Activated CD4-positive, alpha-beta T cell treated with anti-CD3 and anti-CD28 coated beads, Interleukin-2, amount 50 U/mL, for 24 hours (primary cell): ENCODE measurements around the gene RAB11FIP4.

Experiments
- DNase-seq, 2 donors: peaks; one replicate each; pipeline ENCODE4 v3.0.0-alpha.2; 2020; ENCODE audit warnings: low read depth in 1 of 2, low spot score in 1 of 2

RAB11FIP4 gene

DNA sequence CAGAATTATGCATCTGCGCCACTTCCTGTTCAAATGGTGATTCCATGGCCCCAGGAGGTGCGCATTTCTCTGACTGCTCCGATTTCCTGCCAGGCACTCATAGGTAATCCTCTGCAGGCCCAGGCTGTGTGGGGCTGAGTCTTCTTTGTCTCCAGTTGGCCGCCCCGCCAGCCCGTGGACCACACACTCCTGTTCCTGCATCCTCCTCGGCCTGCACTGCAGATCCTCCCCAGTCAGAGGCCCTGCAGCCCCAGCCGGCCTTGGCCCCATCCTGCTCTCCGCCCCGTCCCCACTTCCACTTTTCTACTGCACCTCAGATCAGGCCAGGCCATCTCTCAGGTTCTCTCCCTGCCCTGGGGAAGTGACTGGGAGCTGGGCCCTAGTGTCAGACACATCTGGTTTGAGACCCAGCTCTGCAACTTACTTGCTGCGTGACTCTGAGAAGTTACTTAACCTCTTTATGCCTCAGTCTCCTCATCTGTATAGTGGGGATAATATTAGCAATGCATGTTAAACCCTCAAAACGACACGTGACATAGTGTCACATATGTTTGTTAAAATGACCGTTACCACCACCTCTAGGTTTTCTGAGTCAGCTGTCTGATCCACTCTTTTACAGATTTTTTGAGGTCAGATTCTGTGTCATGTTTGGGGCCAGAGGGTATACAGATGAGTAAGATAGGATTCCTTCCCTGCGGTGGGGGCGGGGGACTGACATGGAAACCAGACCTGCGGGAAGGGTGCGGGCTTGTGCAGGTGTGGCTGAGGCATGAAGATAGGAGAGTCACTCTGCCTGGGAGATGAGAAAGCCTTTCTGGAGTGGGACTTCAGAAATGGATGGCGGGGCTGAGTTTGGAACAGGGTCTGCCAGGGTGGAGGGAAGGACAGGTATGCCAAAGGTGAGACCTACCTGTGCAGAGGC is 12.8 kb downstream of the RAB11FIP4 start:
- no peak for DNase-seq

DNA sequence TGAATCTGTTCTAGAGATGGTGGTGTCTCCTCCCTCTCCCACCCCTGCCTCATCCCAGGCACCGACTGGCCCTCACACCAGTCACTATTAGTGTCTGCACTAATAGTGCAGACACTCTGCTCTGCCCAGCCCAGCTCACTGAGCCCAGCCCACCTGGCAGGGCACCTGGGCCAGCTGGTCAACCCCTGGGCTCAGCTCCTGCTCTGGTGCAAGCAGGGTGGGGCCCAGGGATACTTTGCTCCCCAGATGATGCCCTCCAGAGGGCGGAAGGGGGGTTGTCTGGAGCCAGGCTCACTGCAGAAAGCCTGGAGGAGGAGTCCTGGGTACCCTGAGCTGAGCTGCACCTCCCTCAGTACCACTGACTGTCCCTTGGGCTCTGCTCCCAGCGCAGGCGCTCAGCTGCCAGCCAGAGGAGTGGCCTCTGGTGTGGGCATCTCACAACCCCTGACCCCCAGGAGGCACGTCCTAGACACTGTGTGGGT is 14.5 kb downstream of the RAB11FIP4 start:
- DNase-seq: no peak

DNA sequence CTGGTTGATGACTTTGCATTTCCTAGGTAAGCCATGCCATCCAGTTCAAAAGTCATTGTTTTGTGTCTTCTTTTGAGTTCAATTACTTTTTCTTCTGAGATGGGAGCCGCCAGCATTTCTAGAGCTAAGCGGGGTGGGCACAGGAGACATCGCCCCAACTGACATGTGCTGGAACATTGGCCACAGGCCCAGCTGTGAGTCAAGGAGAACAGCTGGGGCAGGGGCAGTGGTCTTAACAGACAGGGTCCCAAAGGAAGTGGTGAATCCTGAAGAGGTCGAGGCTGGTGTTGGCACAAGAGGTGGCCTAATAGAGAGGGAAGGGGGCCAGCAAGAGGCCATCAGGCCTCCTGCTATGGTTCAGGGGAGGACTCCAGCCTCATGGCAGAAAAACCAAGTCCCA is 17.1 kb downstream of the RAB11FIP4 start:
- DNase-seq: no peak

DNA sequence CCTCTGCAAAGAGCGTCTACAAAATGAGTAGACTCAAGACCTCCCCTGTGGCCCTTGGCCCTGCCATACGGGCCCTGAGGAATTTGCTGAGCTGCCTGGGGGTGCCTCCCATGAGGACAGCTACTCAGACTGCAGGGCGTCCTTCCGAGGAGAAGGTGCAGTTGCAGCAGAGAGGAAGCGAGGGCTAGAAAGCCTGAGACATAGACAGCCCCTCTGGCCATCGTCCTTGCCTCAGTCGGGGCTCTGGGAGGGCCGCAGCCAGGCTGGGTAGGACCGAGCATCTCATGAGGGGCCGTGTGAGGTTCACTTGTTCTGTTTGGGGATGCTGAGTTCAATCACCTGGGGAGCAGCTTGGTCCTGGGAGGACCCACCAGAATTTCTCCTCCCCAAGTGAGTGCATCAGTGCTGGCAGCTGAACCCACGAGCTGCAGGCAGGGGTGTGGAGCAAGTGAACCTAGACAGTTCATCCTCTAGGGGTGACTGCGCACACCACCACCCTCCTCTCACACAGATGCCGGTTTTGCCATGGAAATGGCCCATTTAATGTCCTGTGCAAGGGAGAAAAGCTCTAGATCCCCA is 20.3 kb downstream of the RAB11FIP4 start:
- no peak for DNase-seq

DNA sequence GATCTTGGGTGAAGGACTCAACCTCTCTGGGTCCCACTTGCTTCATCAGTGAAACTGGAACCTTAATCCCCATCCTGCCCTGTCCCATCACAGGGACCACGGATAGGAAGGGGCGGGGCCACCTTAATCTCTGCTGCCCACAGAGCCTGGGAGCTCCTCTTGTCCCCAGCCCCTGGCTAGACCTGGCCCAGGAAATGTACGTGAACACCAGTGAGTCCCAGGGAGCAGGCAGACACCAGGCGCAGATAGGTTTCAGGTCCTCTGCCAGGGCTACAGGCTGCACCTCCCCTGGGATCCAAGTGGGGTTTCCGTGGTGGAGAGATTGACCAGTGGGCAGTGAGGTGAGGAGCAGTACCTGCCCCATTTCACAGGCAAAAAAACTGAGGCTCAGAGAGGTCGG is 21.0 kb downstream of the RAB11FIP4 start:
- no peak for DNase-seq

- no peak for DNase-seq
These were observed 21.8 kb downstream of the RAB11FIP4 start for GRCh38 chr17:31413081-31413799.

GRCh38 chr17:31413874-31414549 is 22.5 kb downstream of the RAB11FIP4 start:
- no peak for DNase-seq

DNA sequence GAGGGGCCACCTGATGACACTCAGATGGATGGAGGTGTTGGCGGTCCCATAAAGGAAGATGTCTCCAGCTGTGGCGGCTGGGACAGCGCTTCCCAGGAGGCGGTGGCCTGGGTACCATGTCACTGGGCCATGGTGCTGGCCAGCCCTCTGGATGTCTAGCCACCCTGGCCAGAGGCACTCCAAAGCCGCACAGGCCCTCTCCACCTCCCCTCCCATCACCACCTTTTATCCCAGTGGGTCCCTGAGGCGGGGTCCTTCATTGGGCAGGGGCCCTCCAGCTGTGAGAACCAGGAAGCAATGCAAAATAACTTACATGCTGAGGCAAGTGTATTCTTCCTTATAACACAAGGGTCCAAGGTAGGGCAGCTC is 23.1 kb downstream of the RAB11FIP4 start:
- DNase-seq: no peak

- no peak for DNase-seq
These were observed 23.6 kb downstream of the RAB11FIP4 start for GRCh38 chr17:31415004-31415454.

DNA sequence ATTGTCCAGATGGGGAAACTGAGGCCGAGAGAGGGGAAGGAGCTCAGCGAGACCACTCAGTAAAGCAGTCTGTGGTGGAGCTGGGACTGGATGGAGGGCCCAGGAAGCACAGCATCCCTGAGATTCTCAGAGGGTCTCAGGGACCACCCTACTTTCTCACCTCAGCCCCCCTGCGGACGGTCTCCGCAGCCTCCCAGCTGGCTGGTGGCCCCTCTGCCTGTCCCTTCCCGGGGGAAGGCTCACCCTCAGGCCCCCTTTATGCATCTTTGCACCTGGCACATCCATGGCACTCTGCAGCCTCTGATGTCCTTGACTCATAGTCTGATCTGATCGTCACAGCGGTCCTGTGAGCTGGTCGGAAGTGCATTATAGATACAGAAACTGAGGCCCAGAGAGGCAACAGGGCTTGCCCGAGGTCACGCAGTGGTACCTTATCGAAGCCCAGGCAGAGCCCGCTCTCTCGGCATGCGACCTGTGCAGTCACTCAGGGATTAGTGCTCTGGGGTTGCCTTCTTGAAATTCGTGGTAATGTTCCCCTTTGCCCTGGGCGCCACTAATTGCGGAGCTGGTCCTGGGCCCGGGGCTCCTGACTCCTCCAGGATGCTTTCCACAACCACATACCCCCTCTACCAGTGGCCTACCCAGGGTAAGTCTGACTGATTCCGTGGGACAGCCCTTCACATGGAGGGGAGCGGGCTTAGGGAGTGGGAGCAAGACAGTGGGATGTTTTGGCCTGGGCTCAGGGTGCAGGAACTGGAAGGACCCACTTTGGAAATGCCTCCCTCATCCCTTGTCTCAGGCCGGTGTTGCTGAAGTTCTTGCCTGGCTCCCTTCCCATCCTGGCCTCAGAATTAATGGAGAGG is 24.4 kb downstream of the RAB11FIP4 start:
- DNase-seq: no peak

GRCh38 chr17:31416503-31416923 is 25.0 kb downstream of the RAB11FIP4 start:
- no peak for DNase-seq

DNA sequence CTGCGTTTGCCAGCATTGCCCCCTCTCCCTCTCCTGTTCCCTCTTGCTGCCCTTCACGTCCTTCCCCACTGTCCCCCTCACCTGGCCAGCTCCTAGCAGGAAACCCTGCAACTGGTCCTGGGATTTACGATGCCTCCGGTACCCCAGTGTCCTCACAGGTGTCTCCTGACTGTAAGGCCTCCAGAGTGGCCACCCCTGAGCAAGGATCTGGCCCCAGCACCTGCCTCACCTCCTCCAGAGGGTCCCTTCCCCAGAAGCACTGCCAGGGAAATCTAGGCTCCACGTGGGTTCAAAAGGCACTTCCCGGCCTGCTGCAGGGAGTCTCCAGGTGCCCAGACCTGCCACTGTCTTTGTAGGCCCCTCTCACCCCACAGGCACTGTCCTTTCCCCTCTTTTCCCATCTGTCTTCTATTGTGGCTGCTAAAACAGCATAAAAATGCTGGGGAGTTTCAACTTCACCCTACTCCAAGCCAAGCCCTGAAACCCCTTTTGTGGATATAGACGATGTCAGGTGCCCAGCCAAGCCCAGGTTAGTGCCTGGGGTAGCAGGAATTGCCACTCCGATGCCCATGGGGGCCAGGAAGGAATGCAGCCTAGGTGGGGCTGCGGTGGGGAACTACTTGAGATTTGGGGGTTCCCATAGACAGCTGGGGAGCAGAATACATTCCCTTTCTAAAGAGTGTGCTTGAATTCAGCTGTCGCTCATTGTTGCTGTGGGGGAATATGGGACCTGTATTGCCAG is 25.7 kb downstream of the RAB11FIP4 start:
- no peak for DNase-seq

DNA sequence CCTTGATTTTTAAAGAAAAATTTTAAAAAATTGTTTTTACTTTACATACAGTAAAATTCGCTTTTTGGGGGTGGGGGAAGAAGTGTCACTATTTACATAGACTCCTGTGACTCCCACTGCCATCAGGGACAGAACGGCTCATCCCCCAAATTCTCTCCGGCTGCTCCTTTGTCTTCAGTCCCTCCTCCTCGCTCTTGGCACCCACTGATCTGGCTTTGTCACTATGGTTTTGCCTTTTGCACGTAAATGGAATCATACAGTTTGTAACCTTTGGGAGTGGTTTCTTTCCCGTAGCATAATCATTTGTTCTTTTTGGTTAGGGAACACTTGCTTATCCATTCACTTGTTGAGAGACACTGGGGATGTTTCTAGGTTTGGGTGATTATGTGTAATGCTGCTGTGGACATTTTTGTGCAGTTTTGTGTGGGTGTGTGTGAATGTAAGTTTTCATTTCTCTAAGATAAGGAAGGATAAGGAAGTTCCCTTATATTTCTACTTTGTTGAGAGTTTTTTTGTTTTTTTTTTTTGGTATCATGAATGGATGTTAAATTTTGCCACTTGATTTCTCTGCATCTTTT is 27.4 kb downstream of the RAB11FIP4 start:
- DNase-seq: no peak

GRCh38 chr17:31422443-31422842 is 31.0 kb downstream of the RAB11FIP4 start:
- no peak for DNase-seq

DNA sequence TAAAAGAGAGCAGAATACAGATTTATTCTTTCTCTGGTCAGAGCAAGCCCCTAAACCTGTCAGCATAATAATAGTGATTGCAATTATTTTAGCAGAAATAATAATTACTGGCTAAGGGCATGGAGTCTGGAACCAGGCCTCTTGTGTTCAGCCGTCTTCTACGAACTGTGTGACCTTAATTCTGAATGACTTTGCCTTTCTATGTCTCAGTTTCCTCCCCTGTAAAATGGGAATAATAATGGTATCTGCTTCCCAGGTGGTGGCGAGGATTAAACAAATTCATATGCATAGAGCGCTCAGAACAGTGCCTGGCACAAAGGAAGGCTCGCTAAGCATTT is 33.4 kb downstream of the RAB11FIP4 start:
- DNase-seq: no peak

GRCh38 chr17:31425282-31426040 is 34.0 kb downstream of the RAB11FIP4 start:
- no peak for DNase-seq

- no peak for DNase-seq
These were observed 36.2 kb downstream of the RAB11FIP4 start for GRCh38 chr17:31427684-31428083.

DNA sequence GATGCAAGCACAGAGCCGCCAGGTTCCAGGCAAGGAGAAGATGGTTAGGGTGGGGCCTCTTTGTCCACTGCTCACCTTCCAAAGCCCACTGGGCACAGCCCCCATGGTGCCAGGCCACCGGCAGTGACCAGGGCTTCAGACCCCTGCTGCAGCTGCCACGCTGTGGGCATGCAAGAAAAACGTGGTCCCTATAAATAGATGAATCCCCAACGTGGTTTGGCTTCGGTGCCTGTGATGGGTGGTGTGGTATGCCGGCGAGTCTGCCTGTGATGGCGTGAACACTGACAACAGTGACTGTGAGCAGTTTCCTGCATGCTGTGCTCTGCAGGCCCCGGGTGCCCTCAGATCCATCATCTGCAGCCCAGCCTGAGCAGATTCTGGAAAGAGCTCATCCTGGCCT is 36.6 kb downstream of the RAB11FIP4 start:
- no peak for DNase-seq

- DNase-seq: no peak
These were observed 37.0 kb downstream of the RAB11FIP4 start for GRCh38 chr17:31428512-31428911.
